Ammon's horn (tissue), 1 donor: ENCODE measurements around the gene ANK3.

Source experiments
- DNase-seq: peaks from one replicate; pipeline ENCODE4 v3.0.0-alpha.2; 2016; ENCODE audit warnings: low spot score

Gene ANK3

GRCh38 chr10:60139290-60139689, 250.4 kb downstream of the ANK3 start:
- no peak for DNase-seq

DNA sequence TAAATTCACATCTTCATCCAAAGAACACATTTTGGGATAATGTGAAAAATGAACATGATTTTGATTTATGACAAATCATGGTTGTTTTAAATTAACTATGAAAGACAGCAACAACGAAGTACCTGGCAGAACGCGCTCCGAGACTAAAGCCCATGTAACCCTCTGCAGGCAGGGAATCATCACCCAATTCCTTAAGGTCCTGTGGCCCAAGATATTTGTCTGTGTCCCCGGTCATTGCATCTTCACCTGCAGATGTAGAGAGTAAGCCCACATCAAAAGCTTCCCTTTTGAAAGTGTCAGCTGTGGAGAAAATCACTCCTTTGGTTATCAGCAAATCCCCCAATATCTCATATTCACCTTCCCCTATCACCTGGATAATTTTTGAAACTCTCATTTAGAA, 250.8 kb downstream of the ANK3 start:
- no peak for DNase-seq

DNA sequence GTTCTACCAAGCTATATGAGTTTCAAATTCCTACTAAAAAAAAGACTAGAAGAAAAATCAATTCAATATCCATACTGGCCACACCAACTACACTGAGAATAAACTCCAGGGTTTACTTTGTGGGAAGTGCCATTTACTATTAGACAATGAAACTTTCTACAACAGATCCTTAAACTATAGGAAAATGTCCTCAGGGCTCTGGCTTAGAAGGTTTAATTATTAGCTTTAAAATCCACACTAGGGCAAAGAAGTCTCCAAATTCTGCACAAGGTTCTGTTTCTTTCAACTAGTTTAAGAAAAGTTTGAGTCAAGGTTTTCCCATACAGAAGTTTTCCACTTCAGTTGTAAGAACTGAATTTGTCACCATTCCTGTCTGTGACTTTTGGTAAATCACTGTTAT, 251.6 kb downstream of the ANK3 start:
- no peak for DNase-seq

- DNase-seq, result no peak
Observed at GRCh38 chr10:60137292-60137992, 252.2 kb downstream of the ANK3 start.

- no peak for DNase-seq
Observed at GRCh38 chr10:60135020-60135419, 254.7 kb downstream of the ANK3 start.

DNA sequence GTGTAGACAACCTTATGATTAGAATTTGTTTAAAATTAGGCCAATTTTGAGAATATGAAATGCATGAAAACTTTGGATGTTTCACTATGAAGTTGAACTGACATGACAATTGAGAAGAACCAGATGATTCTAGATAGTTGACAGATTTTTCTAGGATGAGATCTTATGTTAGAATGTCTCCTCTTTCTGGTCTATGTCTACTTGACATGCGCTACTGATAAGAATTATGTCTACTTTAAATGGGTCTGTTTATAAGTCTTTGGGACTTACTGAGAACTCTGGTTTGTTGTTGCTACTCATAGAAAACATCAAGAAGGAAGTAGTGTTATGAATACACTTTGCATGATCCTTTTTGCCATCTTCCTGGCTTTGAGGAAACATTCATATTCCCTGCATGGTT, 255.1 kb downstream of the ANK3 start:
- DNase-seq, result no peak

DNA sequence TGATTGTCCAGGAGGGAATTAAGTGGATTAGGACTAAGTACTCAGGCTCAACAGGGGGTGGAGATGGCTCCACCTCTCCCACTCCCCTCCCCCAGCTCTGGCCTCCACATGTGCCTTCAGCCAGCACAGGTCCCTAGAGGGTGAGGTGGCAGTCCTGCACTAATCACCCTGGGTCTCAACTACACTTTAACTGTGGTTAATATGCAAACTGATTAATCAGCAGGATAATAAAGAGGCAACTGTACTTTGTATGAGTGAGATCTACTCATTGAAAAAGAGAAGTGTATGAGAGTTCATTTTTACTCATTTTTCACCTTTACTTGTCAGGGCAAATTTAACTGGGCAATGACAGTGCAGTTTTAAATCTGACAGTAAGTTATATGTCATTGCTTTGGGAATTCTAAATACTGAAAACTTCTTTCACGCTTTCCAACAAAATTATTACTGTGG, 259.5 kb downstream of the ANK3 start:
- DNase-seq, result no peak

GRCh38 chr10:60125895-60126294, 263.8 kb downstream of the ANK3 start:
- no peak for DNase-seq

GRCh38 chr10:60124536-60124935, 265.1 kb downstream of the ANK3 start:
- no peak for DNase-seq

GRCh38 chr10:60123668-60124067, 266.0 kb downstream of the ANK3 start:
- DNase-seq, result no peak

DNA sequence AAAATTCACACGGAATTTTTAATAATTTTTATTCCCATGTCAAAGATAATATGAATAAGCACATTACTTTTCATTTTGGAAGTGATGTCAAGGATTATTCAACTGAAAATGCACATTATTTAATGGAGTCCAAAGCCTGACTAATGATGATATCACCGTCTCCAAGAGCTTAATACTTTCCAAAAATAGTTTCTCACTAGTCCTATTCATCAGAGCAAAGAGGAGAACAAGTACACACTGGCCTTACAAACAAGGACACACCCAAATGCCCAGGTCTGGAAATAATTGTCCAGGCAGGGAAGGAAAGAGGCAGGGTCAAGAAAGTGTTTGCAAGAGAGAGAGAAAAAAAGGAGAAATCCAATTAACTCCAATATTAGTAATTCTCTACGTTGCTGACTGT, 266.5 kb downstream of the ANK3 start:
- DNase-seq, result no peak

DNA sequence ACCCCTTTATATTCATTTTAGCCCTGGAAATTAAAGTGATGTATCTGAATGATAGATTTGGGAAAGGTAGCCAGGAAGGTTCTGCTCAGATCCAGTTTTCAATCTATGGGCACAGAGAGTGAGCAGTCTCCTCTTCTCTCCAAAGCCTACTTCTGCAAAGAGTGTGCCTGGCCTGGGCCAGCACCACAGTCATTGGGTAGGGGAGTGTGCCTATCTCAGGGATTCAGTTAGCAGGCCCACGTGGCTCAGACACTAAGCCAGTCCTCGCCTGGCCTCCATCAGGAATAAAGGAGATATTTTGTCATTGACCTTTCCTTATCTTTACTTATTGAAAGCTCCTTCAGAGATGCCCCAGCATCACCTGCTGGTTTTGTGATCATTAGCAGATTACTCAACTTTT, 267.5 kb downstream of the ANK3 start:
- no peak for DNase-seq

GRCh38 chr10:60114765-60115586, 274.7 kb downstream of the ANK3 start:
- no peak for DNase-seq

- DNase-seq, result no peak
Observed at GRCh38 chr10:60110739-60111138, 278.9 kb downstream of the ANK3 start.

GRCh38 chr10:60107308-60107976, 282.2 kb downstream of the ANK3 start:
- DNase-seq, result no peak

DNA sequence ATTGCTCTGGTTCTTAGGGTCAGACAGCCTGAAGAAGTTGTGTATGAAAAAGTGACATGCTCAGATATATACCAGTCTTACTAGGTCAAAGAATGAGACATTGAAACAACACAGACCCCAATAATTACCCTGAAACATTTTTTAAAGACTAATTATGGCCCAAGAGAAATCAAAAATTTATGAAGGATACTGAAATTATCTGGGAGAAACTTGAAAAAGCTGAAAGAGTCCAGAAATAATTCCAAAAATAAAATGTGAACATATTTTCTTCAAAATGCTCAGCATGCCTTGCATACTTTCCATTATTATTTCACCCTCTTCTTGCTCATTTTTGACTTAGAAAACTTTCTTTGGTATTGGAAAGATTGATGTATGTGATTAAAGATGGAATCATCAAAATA, 284.4 kb downstream of the ANK3 start:
- no peak for DNase-seq

GRCh38 chr10:60101821-60102220, 287.9 kb downstream of the ANK3 start:
- no peak for DNase-seq

- peak; percentile 70 for DNase-seq
Observed at GRCh38 chr10:60099998-60100747, 289.5 kb downstream of the ANK3 start.

DNA sequence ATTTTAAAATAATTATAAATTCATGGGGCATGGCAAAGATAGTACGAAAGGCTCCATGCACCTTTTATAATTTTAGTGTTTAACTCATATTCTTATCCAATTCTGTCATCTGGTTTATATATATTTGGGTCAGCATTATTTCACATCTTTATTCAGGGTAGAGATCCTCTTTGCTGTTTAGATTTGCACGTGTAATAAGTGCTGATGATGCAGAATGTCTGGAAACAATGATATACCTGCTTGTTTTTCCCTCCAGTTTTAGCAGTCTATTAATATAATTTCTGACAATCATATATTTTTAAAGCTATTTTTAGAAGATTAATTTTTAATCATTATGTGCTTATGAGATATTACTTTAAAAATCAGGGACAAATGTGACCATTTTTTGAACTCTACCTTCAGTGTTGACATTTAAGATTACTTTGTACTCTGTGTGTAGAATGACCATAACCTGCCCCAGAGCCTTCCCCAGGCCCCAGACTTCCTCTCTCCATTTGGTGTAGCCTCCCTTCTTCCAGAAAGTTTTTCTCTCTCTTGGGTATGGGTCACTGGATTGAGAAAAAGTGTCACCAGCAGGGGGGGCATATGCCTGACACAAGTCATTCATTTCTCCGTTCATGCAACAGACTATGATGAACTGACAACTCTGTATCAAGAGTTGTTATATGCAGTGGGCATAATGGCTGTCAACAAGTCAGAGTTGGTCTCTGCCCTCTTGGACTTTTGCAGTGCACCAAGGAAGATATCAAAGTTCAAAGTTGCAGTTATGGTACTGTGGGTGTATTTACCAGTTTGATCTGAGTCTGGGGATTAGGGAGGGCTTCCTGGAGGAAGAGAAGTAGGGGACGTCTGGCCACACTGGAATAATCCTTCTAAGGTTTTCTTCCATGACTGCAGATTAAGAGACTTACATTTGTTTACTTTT, 290.7 kb downstream of the ANK3 start:
- DNase-seq, result no peak

DNA sequence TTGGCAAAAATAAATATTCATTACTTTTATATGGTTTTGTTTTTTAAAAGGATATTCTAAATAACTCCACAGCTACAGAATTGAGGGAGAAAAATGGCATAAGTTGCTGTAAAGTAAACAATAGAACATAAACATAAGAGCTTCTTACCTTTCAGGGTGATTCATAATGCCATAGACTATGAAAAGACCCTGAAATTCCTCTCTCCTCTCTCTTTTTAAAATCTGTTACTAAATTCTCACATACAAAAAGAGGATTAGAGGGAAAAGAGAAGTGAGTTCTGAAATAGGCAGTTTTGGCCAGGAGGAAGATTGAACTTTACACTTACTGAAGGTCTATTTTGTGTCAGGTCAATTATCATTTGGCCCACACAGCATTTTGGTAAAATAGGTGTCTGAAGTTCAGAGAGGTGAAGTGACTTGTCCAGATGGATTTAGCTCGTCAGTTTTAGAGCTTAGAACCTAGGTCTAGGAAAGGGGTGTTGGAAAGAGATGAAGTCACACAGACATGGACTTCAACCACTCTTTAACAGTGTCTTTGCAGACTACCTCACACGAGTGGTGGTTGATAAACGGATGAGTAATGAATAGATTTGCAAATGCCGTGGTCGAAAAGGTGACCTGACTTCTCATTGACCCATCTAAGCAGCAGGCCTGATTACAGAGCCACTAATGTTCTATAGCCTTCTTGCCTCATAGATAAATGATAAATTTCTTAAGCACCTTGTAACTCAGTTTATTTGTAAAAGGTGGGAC, 292.7 kb downstream of the ANK3 start:
- no peak for DNase-seq
